SIG-M5 (cell line): ENCODE data around the gene MTM1.

Source experiments
- DNase-seq: peaks from one replicate; lab custom pipeline; 2025; lab: John Stamatoyannopoulos, UW

Gene MTM1

GRCh38 chrX:150715184-150715583 lies 146.8 kb downstream of the MTM1 start:
- DNase-seq, result no peak

- DNase-seq, result no peak
These were observed 151.2 kb downstream of the MTM1 start for GRCh38 chrX:150719621-150720020.
